Motor neuron (in vitro differentiated cells): ENCODE results near the gene SAMHD1. TPM values are rescaled to one million over a fixed set of nuclear protein-coding genes. Genes with fewer than 3 reads are reported as not detected.
"Not testable (repeated sequence)": the region's sequence is repeated elsewhere in the genome, so short reads cannot be mapped to it uniquely, and the experiment has no call there.

Source experiments
- ATAC-seq, 8 experiments: fragments of 200-7000 bp; cut with Tn5 transposase; replicated peaks in 6 of 8; 2 replicates each; pipeline ENCODE4 v1.8.0; 2021; ENCODE audit warnings: mild to moderate bottlenecking in 8 of 8, moderate library complexity in 8 of 8
- H3K27ac ChIP-seq, 2 donors: fragments of 250-450 bp; sonication (Bioruptor Pico); 2 replicates each; pipeline ENCODE4 v1.9.0; 2021; ENCODE audit warnings: antibody characterized with exemption in 2 of 2, mild to moderate bottlenecking in 2 of 2, moderate library complexity in 1 of 2
- H3K4me1 ChIP-seq, 2 donors: fragments of 250-450 bp; sonication (Bioruptor Pico); replicated peaks in 1 of 2; 2 replicates each; pipeline ENCODE4 v1.6.1; 2021; ENCODE audit warnings: antibody characterized with exemption in 2 of 2, mild to moderate bottlenecking in 2 of 2, moderate library complexity in 1 of 2
- H3K4me3 ChIP-seq, 5 donors: fragments of 250-450 bp; sonication (Bioruptor Pico); 2 replicates each; pipeline ENCODE4 v1.9.0; 2021; ENCODE audit warnings: antibody characterized with exemption in 5 of 5, mild to moderate bottlenecking in 5 of 5, moderate library complexity in 4 of 5
- WGBS, 10 experiments: fragments of 450-650 bp; shearing (Covaris generic); methylation state at CpG; one replicate each; pipeline ENCODE4 v1.0.0; 2022; 5-methylcytosine and 5-hydroxymethylcytosine counted together
- in situ Hi-C, 9 experiments: fragments of 400-800 bp; cut with MboI; loops; one replicate each; pipeline ENCODE4 v1.15.0; 2021; ENCODE audit warnings: low sequenced_read_pairs in 9 of 9, low pct_unique_long_range_greater_than_20kb in 2 of 9; ENCODE audit not compliant: unreplicated experiment in 9 of 9
- total RNA-seq, 8 experiments: library from RNA; unstranded; fragments of 300-600 nt; gene quantifications; 2 replicates each; pipeline versions ENCODE4 v1.2.3 to v1.2.4, GENCODE V29; 2022

The SAMHD1 gene
- total RNA-seq, 8 experiments from 2014 or later, result 5.9 to 51.8 (median 9.5) TPM

GRCh38 chr20:36937402-36937770, 14.1 kb downstream of the SAMHD1 start:
- no peak for ATAC-seq
- Histone ChIP-seq H3K27ac (no peak overlapping the region), H3K4me1 (no peaks in the 10 kb centered on the region), H3K4me3 (no peak overlapping the region)
- in situ Hi-C loops, result no loop called here

GRCh38 chr20:36936761-36937401, 14.6 kb downstream of the SAMHD1 start:
- WGBS, 10 experiments, result 78 to 100% (median 100%) methylated on average over 1 to 8 of the region's 9 CpGs
- not testable (repeated sequence) for ATAC-seq

GRCh38 chr20:36936341-36936740, 15.2 kb downstream of the SAMHD1 start:
- no peaks in the 10 kb centered on the region for H3K4me1 ChIP-seq
- H3K27ac ChIP-seq, result no peak overlapping the region
- 84 to 100% (median 93%) methylated on average over 2 to 7 of the region's 8 CpGs; no CpG with 5 or more reads in 1 of the 10 experiments for WGBS, 10 experiments
- no peak overlapping the region for H3K4me3 ChIP-seq
- ATAC-seq, result no peak
- in situ Hi-C loops, result no loop called here

More at GRCh38 chr20:36936761-36937401, 14.6 kb downstream of the SAMHD1 start:
- H3K4me3 ChIP-seq, H3K4me1 ChIP-seq, in situ Hi-C loops, H3K27ac ChIP-seq: not testable (repeated sequence)

- H3K4me1 ChIP-seq, ATAC-seq, H3K27ac ChIP-seq, H3K4me3 ChIP-seq, in situ Hi-C loops: not testable (repeated sequence)
- 60 to 100% (median 98%) methylated on average over 2 to 14 of the region's 16 CpGs; no CpG with 5 or more reads in 5 of the 10 experiments for WGBS, 10 experiments
Observed at GRCh38 chr20:36933571-36933970, 17.9 kb downstream of the SAMHD1 start.

- H3K4me3 ChIP-seq, result no peak overlapping the region
- no peak overlapping the region for H3K27ac ChIP-seq
- in situ Hi-C loops, result no loop called here
- ATAC-seq, result no peak
- WGBS, 10 experiments, result 72 to 97% (median 84%) methylated on average over 3 to 10 of the region's 11 CpGs; no CpG with 5 or more reads in 2 of the 10 experiments
- no peaks in the 10 kb centered on the region for H3K4me1 ChIP-seq
Observed at GRCh38 chr20:36932476-36933426, 18.8 kb downstream of the SAMHD1 start.

- in situ Hi-C loops, H3K4me1 ChIP-seq, ATAC-seq, H3K4me3 ChIP-seq, H3K27ac ChIP-seq: not testable (repeated sequence)
- WGBS, 10 experiments, result 50 to 100% (median 88%) methylated on average over 1 to 4 of the region's 12 CpGs; no CpG with 5 or more reads in 2 of the 10 experiments
Observed at GRCh38 chr20:36932067-36932466, 19.4 kb downstream of the SAMHD1 start.

- no peak overlapping the region for H3K4me3 ChIP-seq
- H3K27ac ChIP-seq, result no peak overlapping the region
- WGBS, 10 experiments, result 86 to 100% (median 96%) methylated on average over 3 to 6 of the region's 6 CpGs
- in situ Hi-C loops, result no loop called here
- H3K4me1 ChIP-seq, result no peaks in the 10 kb centered on the region
- ATAC-seq, result no peak
Observed at GRCh38 chr20:36929691-36930090, 21.8 kb downstream of the SAMHD1 start.

- 48 to 100% (median 100%) methylated on average over 1 to 6 of the region's 6 CpGs; no CpG with 5 or more reads in 1 of the 10 experiments for WGBS, 10 experiments
- no peak overlapping the region for H3K4me3 ChIP-seq
- no peak overlapping the region for H3K27ac ChIP-seq
- in situ Hi-C loops, result no loop called here
- H3K4me1 ChIP-seq, result no peaks in the 10 kb centered on the region
- no peak for ATAC-seq
Observed at GRCh38 chr20:36929290-36929689, 22.2 kb downstream of the SAMHD1 start.

GRCh38 chr20:36927704-36928103, 23.8 kb downstream of the SAMHD1 start:
- in situ Hi-C loops, result no loop called here
- no peak for ATAC-seq
- 82 to 100% (median 93%) methylated on average over 1 of the region's 1 CpG; no CpG with 5 or more reads in 4 of the 10 experiments for WGBS, 10 experiments

GRCh38 chr20:36926653-36927200, 24.8 kb downstream of the SAMHD1 start:
- in situ Hi-C loops, result no loop called here
- H3K4me3 ChIP-seq, result no peak overlapping the region
- H3K4me1 ChIP-seq, result no peaks in the 10 kb centered on the region
- 76 to 93% (median 86%) methylated on average over 3 to 6 of the region's 6 CpGs; no CpG with 5 or more reads in 1 of the 10 experiments for WGBS, 10 experiments
- ATAC-seq, result no peak
- no peak overlapping the region for H3K27ac ChIP-seq

More at GRCh38 chr20:36927704-36928103, 23.8 kb downstream of the SAMHD1 start:
- no peak overlapping the region for H3K27ac ChIP-seq
- H3K4me1 ChIP-seq, result no peaks in the 10 kb centered on the region
- no peak overlapping the region for H3K4me3 ChIP-seq

GRCh38 chr20:36925234-36925633, 26.3 kb downstream of the SAMHD1 start:
- ATAC-seq, result no peak
- no peak overlapping the region for H3K4me3 ChIP-seq
- in situ Hi-C loops, result no loop called here
- no peaks in the 10 kb centered on the region for H3K4me1 ChIP-seq
- H3K27ac ChIP-seq, result no peak overlapping the region
- WGBS, 10 experiments, result 19 to 100% (median 73%) methylated on average over 1 to 2 of the region's 2 CpGs; no CpG with 5 or more reads in 2 of the 10 experiments

- peak in 1 of 8 experiments; percentile 23 for ATAC-seq
- no peak overlapping the region for H3K4me3 ChIP-seq
- no peaks in the 10 kb centered on the region for H3K4me1 ChIP-seq
- 50 to 100% (median 97%) methylated on average over 1 to 7 of the region's 9 CpGs; no CpG with 5 or more reads in 1 of the 10 experiments for WGBS, 10 experiments
- H3K27ac ChIP-seq, result no peak overlapping the region
- in situ Hi-C loops, result no loop called here
Observed at GRCh38 chr20:36924167-36925045, 27.1 kb downstream of the SAMHD1 start.
